Measurements from ENCODE around the gene MLX.

Gene MLX

GRCh38 chr17:42531455-42532354, 35.2 kb upstream of the MLX start:
- no peaks in the 10 kb centered on the region for H3K36me3 Mint-ChIP-seq (ENCODE audit: low read depth)
- no peaks in the 10 kb centered on the region for H3K27me3 Mint-ChIP-seq (ENCODE audit: low read depth)
- peak; percentile 38 to 52 (median 48) for TF ChIP-seq CTCF (IDR thresholded peaks at IDR 0.05; ENCODE audit: unreplicated experiment in 3 of 3)
- peaks cover 26% of the 10 kb centered on the region for H3K4me1 Mint-ChIP-seq
- no peaks in the 10 kb centered on the region for H3K9me3 Mint-ChIP-seq
- H3K27ac Mint-ChIP-seq = peak overlapping the region; percentile 32 to 85 (median 39)
- peak overlapping the region; percentile 78 to 86 (median 83) for H3K4me3 Mint-ChIP-seq

DNA sequence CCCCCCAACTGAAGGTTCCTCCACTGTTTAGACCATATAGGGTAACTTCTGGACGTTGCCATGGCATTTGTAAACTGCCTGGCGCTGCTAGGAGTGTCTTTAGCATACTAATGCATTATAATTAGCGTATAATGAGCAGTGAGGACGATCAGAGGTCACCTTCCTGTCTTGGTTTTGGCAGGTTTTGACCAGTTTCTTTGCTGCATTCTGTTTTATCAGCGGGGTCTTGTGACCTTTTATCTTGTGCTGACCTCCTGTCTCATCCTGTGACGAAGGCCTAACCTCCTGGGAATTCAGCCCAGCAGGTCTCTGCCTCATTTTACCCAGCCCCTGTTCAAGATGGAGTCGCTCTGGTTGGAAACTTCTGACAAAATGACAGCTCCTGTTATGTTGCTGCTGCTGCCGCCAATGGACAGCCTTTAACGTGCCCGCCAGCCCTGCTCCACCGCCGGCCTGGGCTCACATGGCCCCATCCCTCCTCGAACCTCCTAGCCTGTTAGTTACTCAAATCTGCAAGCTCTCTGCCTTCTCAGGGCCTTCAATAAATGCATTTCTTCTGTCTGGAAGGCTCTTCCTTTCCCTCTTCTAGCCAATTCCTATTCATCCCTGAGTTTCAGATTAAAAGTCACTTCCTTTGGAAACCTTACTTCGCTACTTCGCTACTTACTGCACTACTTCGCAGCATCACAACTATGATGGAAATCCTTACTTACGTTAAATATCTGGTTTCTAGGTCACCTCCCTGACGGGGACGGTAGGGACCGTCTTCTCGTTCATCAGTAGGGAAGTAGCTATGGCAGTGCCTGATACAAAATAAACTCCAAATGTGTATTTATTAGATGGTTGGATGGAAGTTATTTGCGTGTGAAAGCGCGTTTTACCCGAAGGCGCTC, 31.5 kb upstream of the MLX start:
- peak overlapping the region; percentile 72 to 89 (median 86) for H3K4me3 Mint-ChIP-seq
- H3K9me3 Mint-ChIP-seq = no peaks in the 10 kb centered on the region
- H3K27ac Mint-ChIP-seq = peak overlapping the region; percentile 75 to 92 (median 78)
- H3K4me1 Mint-ChIP-seq = peaks cover 31% of the 10 kb centered on the region
- no peak for TF ChIP-seq CTCF (IDR thresholded peaks at IDR 0.05; ENCODE audit: unreplicated experiment in 3 of 3)
- H3K36me3 Mint-ChIP-seq (ENCODE audit: low read depth) = peaks cover 10% of the 10 kb centered on the region
- no peaks in the 10 kb centered on the region for H3K27me3 Mint-ChIP-seq (ENCODE audit: low read depth)

- Mint-ChIP-seq H3K36me3 (ENCODE audit: low read depth) (peaks cover 14% of the 10 kb centered on the region), H3K4me1 (peaks cover 31% of the 10 kb centered on the region), H3K9me3 (no peaks in the 10 kb centered on the region), H3K4me3 (peak within 1 kb of the TSS; percentile 88 to 95 (median 95)), H3K27me3 (ENCODE audit: low read depth) (no peaks in the 10 kb centered on the region), H3K27ac (peak within 1 kb of the TSS; percentile 83 to 97 (median 97))
- TF ChIP-seq CTCF (IDR thresholded peaks at IDR 0.05; ENCODE audit: unreplicated experiment in 3 of 3) = no peak
Observed at GRCh38 chr17:42536048-42536371, 30.9 kb upstream of the MLX start, which contains the start of gene NAGLU. Gene NAGLU (plus strand): TSS chr17:42536241. CDS start chr17:42536273, 32 bp downstream.

GRCh38 chr17:42536372-42537155, 30.3 kb upstream of the MLX start:
- Mint-ChIP-seq H3K4me1 (peaks cover 29% of the 10 kb centered on the region), H3K4me3 (peak overlapping the region; percentile 88 to 95 (median 95)), H3K27me3 (ENCODE audit: low read depth) (no peaks in the 10 kb centered on the region), H3K27ac (peak overlapping the region; percentile 83 to 97 (median 97)), H3K36me3 (ENCODE audit: low read depth) (peaks cover 14% of the 10 kb centered on the region), H3K9me3 (no peaks in the 10 kb centered on the region)
- TF ChIP-seq CTCF (IDR thresholded peaks at IDR 0.05; ENCODE audit: unreplicated experiment in 3 of 3) = no peak

DNA sequence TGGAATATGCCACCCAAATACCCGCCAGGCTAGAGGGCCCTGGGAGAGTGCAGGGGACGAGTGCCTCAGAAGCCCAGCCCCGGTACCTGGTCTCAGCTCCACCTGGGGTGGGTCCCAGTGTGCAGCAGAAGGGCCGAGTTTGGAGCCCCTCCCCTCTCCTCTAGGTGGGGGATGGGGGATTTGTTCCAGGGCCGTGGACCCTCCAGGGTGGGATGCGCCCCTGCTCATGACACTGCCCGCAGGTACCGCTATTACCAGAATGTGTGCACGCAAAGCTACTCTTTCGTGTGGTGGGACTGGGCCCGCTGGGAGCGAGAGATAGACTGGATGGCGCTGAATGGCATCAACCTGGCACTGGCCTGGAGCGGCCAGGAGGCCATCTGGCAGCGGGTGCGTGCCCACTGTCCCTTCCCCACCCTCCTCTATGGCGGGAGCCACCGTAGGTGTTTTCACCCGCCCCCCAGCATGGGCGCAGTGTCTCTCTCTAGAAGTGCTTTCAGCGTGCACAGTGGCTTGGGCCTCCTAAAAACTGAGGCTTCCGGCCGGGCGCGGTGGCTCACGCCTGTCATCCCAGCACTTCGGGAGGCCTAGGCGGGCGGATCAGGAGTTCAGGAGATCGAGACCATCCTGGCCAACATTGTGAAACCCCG, 29.6 kb upstream of the MLX start:
- no peak for TF ChIP-seq CTCF (IDR thresholded peaks at IDR 0.05; ENCODE audit: unreplicated experiment in 3 of 3)
- no peaks in the 10 kb centered on the region for H3K27me3 Mint-ChIP-seq (ENCODE audit: low read depth)
- no peaks in the 10 kb centered on the region for H3K9me3 Mint-ChIP-seq
- H3K4me3 Mint-ChIP-seq = peak overlapping the region; percentile 88 to 95 (median 95)
- H3K36me3 Mint-ChIP-seq (ENCODE audit: low read depth) = peaks cover 14% of the 10 kb centered on the region
- peaks cover 27% of the 10 kb centered on the region for H3K4me1 Mint-ChIP-seq
- peak overlapping the region; percentile 83 to 97 (median 97) for H3K27ac Mint-ChIP-seq

Data from nephron (organoid).